GM11168 (cell line): ENCODE measurements around the gene CARMIL3.

ENCODE experiments used
- in situ Hi-C: fragments of 300-500 bp; cut with MboI; formaldehyde crosslinking; loops from one replicate; pipeline ENCODE4 v1.12.0; 2022; ENCODE audit warnings: low sequenced_read_pairs; ENCODE audit not compliant: unreplicated experiment

The CARMIL3 gene

GRCh38 chr14:24072436-24072835, 20.6 kb downstream of the CARMIL3 start:
- in situ Hi-C loops, result no loop called here

GRCh38 chr14:24072881-24073877, 21.4 kb downstream of the CARMIL3 start:
- in situ Hi-C loops, result no loop called here

- in situ Hi-C loops, result loop anchor here (25.0 kb wide), 1 partner anchor 88 kb away; the partner anchor contains the start of gene DHRS4L2
Measured at GRCh38 chr14:24074625-24075484, 23.0 kb downstream of the CARMIL3 start.

GRCh38 chr14:24075485-24076301, 23.9 kb downstream of the CARMIL3 start:
- in situ Hi-C loops, result loop anchor here (25.0 kb wide), 1 partner anchor 88 kb away; the partner anchor contains the start of gene DHRS4L2

GRCh38 chr14:24076302-24076601, 24.4 kb downstream of the CARMIL3 start:
- in situ Hi-C loops, result loop anchor here (25.0 kb wide), 1 partner anchor 89 kb away; the partner anchor contains the start of gene DHRS4L2

- in situ Hi-C loops, result loop anchor here (25.0 kb wide), 1 partner anchor 90 kb away; the partner anchor contains the start of gene DHRS4L2
Measured at GRCh38 chr14:24077086-24077485, 25.3 kb downstream of the CARMIL3 start.

- in situ Hi-C loops, result loop anchor here (25.0 kb wide), 1 partner anchor 91 kb away; the partner anchor contains the start of gene DHRS4L2
Measured at GRCh38 chr14:24078146-24078545, 26.3 kb downstream of the CARMIL3 start.

GRCh38 chr14:24079491-24080141, 27.8 kb downstream of the CARMIL3 start:
- in situ Hi-C loops, result loop anchor here (25.0 kb wide), 1 partner anchor 92 kb away; the partner anchor contains the start of gene DHRS4L2

- in situ Hi-C loops, result loop anchor here (25.0 kb wide), 1 partner anchor 93 kb away; the partner anchor contains the start of gene DHRS4L2
Measured at GRCh38 chr14:24080142-24080530, 28.3 kb downstream of the CARMIL3 start.

GRCh38 chr14:24080888-24081738, 29.3 kb downstream of the CARMIL3 start:
- in situ Hi-C loops, result loop anchor here (25.0 kb wide), 1 partner anchor 94 kb away; the partner anchor contains the start of gene DHRS4L2

GRCh38 chr14:24081739-24082211, 30.0 kb downstream of the CARMIL3 start:
- in situ Hi-C loops, result loop anchor here (25.0 kb wide), 1 partner anchor 94 kb away; the partner anchor contains the start of gene DHRS4L2

- in situ Hi-C loops, result loop anchor here (25.0 kb wide), 1 partner anchor 95 kb away; the partner anchor contains the start of gene DHRS4L2
Measured at GRCh38 chr14:24082411-24083080, 30.7 kb downstream of the CARMIL3 start.

GRCh38 chr14:24083462-24083861, 31.7 kb downstream of the CARMIL3 start:
- in situ Hi-C loops, result loop anchor here (25.0 kb wide), 1 partner anchor 96 kb away; the partner anchor contains the start of gene DHRS4L2

GRCh38 chr14:24084440-24084839, 32.6 kb downstream of the CARMIL3 start:
- in situ Hi-C loops, result loop anchor here (25.0 kb wide), 1 partner anchor 97 kb away; the partner anchor contains the start of gene DHRS4L2

GRCh38 chr14:24085215-24085614, 33.4 kb downstream of the CARMIL3 start:
- in situ Hi-C loops, result loop anchor here (25.0 kb wide), 1 partner anchor 98 kb away; the partner anchor contains the start of gene DHRS4L2

GRCh38 chr14:24086193-24086955, 34.6 kb downstream of the CARMIL3 start:
- in situ Hi-C loops, result loop anchor here (25.0 kb wide), 1 partner anchor 99 kb away; the partner anchor contains the start of gene DHRS4L2
